Fibroblast of skin of scalp (primary cell): ENCODE measurements around the gene TRIM51. TPM values are rescaled to one million over a fixed set of nuclear protein-coding genes. Genes with fewer than 3 reads are reported as not detected.
"Not testable (repeated sequence)": the region's sequence is repeated elsewhere in the genome, so short reads cannot be mapped to it uniquely, and the experiment has no call there.

Source experiments
- DNase-seq: peaks from one replicate; pipeline ENCODE4 v3.0.0-alpha.2; 2013
- polyA plus RNA-seq, 2 experiments: library from polyadenylated mRNA; unstranded; fragments of 120-200 nt; gene quantifications; one replicate each; pipeline ENCODE4 v1.2.1, GENCODE V29; 2013; ENCODE audit not compliant: insufficient read length in 2 of 2

Gene TRIM51, protein sequence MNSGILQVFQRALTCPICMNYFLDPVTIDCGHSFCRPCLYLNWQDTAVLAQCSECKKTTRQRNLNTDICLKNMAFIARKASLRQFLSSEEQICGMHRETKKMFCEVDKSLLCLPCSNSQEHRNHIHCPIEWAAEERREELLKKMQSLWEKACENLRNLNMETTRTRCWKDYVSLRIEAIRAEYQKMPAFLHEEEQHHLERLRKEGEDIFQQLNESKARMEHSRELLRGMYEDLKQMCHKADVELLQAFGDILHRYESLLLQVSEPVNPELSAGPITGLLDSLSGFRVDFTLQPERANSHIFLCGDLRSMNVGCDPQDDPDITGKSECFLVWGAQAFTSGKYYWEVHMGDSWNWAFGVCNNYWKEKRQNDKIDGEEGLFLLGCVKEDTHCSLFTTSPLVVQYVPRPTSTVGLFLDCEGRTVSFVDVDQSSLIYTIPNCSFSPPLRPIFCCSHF
- polyA plus RNA-seq (2013, experiment 1 of 2; ENCODE audit: insufficient read length): not detected
- not detected for polyA plus RNA-seq (2013, experiment 2 of 2; ENCODE audit: insufficient read length)

DNA sequence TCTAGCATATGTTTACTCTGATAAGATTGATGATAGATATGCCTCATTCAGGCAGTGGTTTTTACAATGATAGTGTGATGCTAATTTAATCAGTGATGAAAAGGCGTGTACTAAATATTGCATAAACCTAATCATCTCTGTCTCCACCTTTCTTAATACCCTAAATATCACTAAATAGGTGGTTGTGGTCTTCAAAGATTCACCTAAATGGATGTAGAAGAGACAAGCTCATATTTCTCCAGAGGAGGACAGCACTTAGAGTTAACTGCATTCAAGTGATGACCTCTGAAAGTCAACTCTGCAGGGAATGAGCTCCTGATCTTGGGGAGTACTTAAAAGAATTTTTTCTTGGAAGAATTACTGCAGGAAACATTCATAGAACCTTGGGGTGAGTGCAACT, at the start of gene TRIM51:
TRIM51 (plus strand) TSS at position 301 of the 400 bp plus-strand sequence. CDS start 2,132 bp downstream, outside the sequence.
- DNase-seq: not testable (repeated sequence)

DNA sequence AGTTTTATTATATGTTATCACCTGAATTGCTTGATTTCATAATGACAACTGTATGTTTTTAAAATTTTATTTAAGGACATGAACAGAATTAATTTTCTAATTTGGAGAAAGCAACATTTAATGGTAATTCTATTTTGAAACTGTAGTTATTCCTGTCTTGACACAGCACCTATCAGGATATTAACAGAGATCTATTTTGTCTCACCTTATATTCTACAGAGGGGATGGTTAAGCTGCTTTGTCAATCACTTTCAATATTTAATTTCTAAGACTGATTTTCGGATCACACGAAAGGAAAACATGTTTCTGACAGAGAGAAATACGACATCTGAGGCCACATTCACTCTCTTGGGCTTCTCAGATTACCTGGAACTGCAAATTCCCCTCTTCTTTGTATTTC, 44.6 kb upstream of the TRIM51 start, which contains the start of gene OR5D16:
OR5D16 (plus strand) TSS at position 301 of the 400 bp plus-strand sequence; CDS start at position 301, 0 bp downstream.
- DNase-seq: no peak

DNA sequence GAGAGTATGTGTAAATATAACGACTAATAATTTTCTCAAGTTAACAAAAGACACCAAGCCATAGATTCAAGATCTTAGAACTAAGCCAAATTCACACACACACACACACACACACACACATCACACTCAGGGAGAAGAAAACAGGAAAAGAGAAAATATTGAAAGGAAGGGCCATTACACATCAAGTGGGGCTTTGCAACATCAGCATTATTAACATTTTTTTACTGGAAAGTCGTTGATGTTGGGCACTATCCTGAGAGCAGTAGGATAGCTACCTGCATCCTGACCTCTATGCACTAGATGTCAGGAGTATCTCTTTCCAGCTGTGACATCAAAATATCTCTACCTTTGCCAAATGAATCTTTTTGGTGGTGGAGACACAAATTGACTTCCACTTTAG, 35.6 kb upstream of the TRIM51 start:
- DNase-seq: no peak

DNA sequence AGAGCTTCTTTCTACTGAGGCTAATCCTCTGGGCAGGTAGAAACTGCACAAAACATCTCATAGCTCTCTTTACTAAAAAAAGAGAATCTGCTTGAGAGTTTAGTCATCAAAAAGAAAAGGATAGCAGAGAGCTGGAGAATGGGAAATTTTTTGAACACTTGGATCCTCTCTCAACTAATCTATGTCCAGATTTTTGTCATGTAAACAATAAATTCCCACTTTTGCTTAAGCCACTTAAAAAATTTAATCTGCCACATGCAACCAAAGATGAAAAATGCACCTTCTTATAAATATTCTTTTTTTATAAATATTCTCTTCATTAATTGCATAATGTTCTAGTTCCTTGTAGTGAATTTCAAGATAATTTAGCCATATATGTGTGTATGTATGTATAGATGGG, 34.1 kb upstream of the TRIM51 start:
- DNase-seq: no peak

DNA sequence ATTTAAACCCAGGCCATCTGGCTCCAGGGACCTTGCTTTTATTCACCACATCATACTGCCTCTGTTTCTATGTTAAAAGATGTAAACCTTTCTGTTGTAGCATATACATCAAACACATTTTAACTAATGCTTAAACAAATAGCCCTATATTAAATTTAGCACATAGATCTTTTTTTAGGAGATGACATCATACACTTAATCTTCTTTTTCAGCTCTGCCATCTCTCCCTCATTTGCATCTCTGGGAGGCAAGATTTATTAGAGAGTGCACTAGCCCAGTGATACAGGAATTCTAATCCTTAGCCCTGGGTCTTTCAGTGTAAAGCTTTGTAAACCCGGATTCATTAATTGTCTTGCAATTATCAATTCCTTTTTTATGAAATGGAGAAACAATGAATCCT, 31.0 kb upstream of the TRIM51 start:
- DNase-seq: no peak

DNA sequence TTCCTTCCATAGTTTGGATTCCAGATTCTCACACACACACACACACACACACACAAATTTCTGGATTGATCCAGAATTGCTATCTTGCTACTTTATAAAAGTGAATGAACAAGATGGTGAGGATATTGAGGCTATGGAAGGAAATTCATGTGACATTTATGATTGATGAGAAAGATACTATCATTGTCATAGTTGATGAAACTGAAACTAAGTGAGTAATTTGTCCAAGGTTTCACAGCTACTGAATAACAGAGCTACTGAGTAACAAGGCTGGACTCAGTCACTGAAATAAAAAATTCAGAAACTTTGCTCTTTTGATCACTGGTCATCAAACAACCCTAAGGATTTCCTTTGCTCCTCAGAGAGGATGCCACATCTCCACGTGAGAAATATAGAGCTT, 28.4 kb upstream of the TRIM51 start:
- DNase-seq: no peak

DNA sequence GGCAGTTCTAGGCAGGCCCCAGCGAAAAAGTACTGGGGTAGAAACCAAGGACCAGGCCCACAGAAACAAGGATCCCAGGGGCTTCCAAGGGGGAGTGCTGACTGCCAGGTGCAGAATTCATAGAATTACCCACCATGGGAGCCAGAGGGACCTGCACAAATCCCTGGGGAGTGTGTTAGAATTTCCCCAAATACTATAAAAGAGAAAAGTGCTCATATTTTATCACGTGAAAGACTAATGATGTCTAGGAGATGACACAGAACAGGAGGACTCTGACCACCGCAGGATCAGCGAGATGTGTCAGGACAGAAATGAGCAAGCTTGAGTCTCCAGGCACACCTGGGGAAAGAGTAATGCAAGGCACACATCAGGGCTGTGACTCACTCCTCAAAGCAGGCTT, 15.7 kb upstream of the TRIM51 start:
- DNase-seq: not testable (repeated sequence)

DNA sequence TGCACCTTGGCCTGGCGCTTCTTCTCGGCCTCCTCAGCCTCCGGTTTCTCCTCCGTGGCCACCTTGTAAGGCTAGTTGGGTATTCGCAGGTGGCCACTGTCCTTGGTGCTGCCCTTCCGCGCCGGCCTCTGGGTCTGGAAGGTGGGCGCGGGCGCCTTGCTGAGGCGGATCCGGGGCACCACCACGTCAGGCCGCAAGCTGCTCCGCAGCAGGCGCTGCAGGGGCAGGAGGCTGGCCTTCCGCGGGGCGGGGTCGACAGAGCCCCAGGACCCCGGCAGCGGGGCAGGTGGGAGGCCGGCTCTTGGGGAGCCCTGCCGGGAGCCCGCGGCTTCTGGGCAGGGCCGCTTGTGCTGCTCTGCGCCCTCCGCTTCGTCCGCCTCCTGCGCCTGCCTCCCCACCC, 10.4 kb upstream of the TRIM51 start:
- DNase-seq: not testable (repeated sequence)

DNA sequence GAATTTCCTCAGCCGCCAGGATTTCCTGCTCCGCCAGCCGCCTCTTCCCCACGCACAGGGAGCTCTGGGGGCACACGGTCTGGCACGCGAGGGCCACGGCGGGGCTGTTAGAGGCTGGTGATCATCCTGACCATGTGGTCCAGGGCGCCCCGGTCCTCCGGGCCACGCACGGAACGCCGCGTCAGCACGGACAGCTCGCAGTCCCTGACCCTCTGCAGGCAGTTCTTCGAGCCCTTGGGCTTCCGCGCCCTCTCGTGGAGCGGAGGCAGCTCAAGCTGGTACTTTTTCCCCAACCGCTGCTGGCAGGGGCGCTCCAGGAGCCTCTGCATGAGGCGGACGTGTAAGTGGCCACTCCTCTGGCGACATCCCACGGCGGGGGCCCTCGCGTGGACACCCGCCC, 10.0 kb upstream of the TRIM51 start:
- DNase-seq: not testable (repeated sequence)

DNA sequence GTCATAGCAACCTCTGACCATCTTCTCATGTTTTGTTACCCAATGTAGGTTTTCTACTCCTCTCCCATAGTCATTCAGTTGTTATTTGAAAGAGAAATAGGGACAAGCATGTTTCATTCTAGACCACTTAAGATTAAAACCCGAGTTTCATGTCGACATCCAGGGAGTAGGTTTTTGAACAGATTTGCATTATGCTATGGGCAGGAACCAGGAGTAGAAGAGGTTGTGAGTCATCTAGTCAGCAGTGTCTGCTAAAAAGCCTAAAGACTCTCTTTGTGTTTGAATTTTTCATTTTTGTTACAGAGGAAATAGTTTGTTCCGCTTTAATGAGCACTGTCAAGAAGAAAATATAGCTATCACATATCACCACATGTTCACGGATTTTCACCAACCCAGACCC, 1.9 kb downstream of the TRIM51 start:
- not testable (repeated sequence) for DNase-seq

DNA sequence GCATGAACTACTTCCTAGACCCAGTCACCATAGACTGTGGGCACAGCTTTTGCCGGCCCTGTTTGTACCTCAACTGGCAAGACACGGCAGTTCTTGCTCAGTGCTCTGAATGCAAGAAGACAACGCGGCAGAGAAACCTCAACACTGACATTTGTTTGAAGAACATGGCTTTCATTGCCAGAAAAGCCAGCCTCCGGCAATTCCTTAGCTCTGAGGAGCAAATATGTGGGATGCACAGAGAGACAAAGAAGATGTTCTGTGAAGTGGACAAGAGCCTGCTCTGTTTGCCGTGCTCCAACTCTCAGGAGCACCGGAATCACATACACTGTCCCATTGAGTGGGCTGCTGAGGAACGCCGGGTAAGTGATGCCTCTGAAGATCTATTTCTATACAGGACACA, 2.4 kb downstream of the TRIM51 start:
- DNase-seq: not testable (repeated sequence)

DNA sequence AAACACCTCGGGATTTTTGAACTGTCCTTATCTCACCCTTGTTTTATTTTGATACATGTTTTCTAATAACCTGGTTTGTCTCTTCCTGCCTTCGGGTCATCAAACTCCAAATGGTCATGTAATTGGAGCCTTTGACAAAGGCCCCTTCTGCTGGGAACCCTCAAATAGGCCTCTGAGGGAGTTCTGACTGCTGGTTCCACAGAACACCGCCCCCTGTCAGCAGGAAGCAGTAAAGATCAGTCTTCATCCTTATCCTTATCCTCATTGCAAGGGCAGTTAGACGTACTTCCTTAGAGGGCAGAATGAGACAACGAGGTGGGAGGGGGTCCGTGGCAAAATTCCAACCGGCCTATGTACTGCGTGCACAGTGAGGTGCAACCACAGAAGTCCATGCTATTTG, 12.1 kb downstream of the TRIM51 start:
- DNase-seq: no peak

DNA sequence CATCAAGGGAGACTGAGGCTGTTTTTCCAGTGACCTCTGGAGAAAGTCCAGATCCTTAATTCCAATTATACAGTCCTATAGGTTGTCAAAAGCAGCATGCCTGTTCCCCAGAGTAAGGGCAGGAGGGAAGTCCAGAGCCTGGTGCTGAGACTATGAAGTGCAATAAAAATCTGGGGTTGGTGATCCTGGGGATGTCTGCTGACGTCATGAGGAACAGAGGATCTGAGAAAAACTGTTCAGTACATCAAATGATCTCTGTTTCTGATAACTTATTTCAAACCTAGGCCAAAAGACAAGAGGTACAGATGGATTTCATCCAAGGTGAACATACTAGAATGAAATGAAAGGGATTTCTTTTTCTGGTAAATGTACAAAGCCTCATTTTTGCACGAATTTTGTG, 19.2 kb downstream of the TRIM51 start:
- DNase-seq: no peak

DNA sequence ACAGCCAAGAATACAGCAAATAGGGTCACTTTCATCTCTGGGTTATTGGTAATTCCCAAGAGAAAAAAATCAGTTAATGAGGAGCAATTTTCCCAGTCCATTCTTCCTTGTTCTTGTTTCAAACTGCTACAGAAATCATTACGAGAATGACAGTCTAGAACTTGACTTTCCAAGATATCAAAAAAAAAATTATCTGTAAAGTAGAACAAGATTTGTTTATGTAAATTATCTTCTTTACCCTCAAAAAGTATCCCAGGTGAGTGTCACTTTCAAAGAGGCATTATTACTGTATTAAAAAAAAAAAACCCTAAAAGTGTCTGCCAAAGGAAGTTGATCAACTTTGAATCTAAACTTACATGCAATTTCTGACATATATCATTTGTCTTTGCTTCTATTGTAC, 31.4 kb downstream of the TRIM51 start, which contains the start of gene OR5W2:
OR5W2 (minus strand) TSS at position 101 of the 400 bp plus-strand sequence; CDS start at position 101, 0 bp downstream.
- no peak for DNase-seq

DNA sequence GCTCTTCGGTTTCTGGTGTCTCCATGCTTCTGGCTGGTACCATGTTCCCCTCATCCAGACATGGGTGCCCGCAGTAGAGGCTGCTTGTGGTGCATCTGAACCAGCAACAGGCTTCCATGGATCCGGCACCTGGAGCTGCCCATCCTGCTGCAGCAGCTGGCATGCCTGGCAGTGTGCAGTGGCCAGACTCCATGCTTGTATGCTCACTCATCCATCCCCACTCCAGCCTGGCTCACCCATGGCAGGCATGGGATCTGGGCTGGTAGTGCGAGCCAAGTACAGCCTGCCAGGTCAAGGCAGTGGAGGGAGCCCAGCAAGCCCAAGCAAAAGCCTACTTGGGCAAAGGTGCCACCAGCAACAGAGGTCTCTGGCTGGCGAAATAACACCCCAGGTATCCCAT, 37.4 kb downstream of the TRIM51 start:
- DNase-seq: no peak

DNA sequence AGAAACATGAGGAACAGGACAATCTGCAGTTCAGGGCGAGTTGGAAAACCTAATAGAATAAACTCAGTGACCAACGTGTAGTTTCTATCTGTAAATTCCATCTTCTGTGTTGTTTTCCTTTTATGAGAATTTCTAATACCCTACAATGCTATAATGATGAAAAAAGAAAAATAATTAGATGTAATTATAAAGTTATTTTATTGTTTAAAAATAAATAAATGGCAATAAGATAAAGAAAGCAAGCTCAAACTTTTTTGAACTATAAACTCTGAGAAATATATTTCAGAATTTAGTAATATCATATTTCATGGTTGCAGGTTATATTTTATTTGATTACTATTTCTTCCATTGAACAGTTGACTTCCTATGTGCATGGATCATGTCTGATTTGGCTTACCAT, 53.2 kb downstream of the TRIM51 start, which contains the start of gene OR5I1:
OR5I1 (minus strand) TSS at position 101 of the 400 bp plus-strand sequence; CDS start at position 101, 0 bp downstream.
- DNase-seq: no peak
